Body of pancreas (tissue), 4 donors: ENCODE results near the gene SGCD. TPM values are rescaled to one million over a fixed set of nuclear protein-coding genes. Genes with fewer than 3 reads are reported as not detected.

Experiments
- ATAC-seq: fragments of 150-250 bp; one replicate; pipeline ENCODE4 v1.9.1; 2016
- DNase-seq, 4 donors: peaks; one replicate each; pipeline ENCODE4 v3.0.0-alpha.2; 2019
- H3K27ac ChIP-seq, 4 donors: fragments of 200-600 bp; sonication (generic); 1 replicate in 3 of 4; 2 replicates in 1 of 4; pipeline versions ENCODE4 v1.5.1 to v1.6.1; 2016 to 2019; ENCODE audit warnings: mild to moderate bottlenecking in 1 of 4, mixed read lengths in 1 of 4, moderate library complexity in 1 of 4
- H3K27me3 ChIP-seq, 2 donors: fragments of 200-600 bp; sonication (generic); one replicate each; pipeline ENCODE4 v1.6.0; 2016; ENCODE audit warnings: mild to moderate bottlenecking in 1 of 2
- H3K36me3 ChIP-seq, 2 donors: fragments of 200-600 bp; sonication (generic); replicated peaks in 1 of 2; 2 replicates each; pipeline ENCODE4 v1.5.1; 2016; ENCODE audit warnings: low read depth in 2 of 2; ENCODE audit not compliant: insufficient read depth in 1 of 2
- H3K4me1 ChIP-seq: fragments of 200-600 bp; sonication (generic); one replicate; pipeline ENCODE4 v1.6.0; 2016
- H3K4me3 ChIP-seq, 2 donors: fragments of 200-600 bp; sonication (generic); 1 replicate in 1 of 2; 2 replicates in 1 of 2; pipeline ENCODE4 v1.5.1; 2016 to 2019
- H3K9me3 ChIP-seq, 3 donors: fragments of 200-600 bp; sonication (generic); 1 replicate in 2 of 3; 2 replicates in 1 of 3; pipeline ENCODE4 v1.5.1; 2016
- CTCF ChIP-seq, 7 experiments: fragments of 450-650 bp in 4 of 7; fragments of 200-600 bp in 3 of 7; sonication (generic) in 3 of 7; IDR thresholded peaks; one replicate each; pipeline ENCODE4 v1.5.1; 2016 to 2019; ENCODE audit warnings: antibody characterized with exemption in 7 of 7
- POLR2A ChIP-seq, 3 donors: fragments of 450-650 bp; IDR thresholded peaks; one replicate each; pipeline ENCODE4 v1.6.1; 2016; ENCODE audit warnings: antibody characterized with exemption in 3 of 3, mild to moderate bottlenecking in 2 of 3
- WGBS, 2 donors: methylation state at CpG; one replicate each; pipeline ENCODE4 v1.1.5; 2017; 5-methylcytosine and 5-hydroxymethylcytosine counted together
- intact Hi-C: fragments of 100-400 bp; cut with DNase I; formaldehyde crosslinking; loops from one replicate; pipeline ENCODE4 v1.15.1; 2023
- total RNA-seq, 2 donors: library from RNA; depleted of rRNA; stranded (reverse); fragments of >200 nt; gene quantifications; one replicate each; pipeline ENCODE4 v1.1.0, GENCODE V29; 2016

Gene SGCD
- total RNA-seq, 2 donors from 2014 or later, result 0.66 to 2.6 TPM

- H3K27me3 ChIP-seq, result no peaks in the 10 kb centered on the region
- H3K4me1 ChIP-seq, result no peaks in the 10 kb centered on the region
- intact Hi-C loops, result no loop called here
- WGBS, 2 donors, result 67 to 83% methylated on average over 2 of the region's 2 CpGs
- TF ChIP-seq CTCF (IDR thresholded peaks at IDR 0.05), result no peak
- TF ChIP-seq POLR2A (IDR thresholded peaks at IDR 0.05), result no peak
- DNase-seq (no peak), ATAC-seq (no peak)
- no peak overlapping the region for H3K4me3 ChIP-seq
- H3K27ac ChIP-seq, result no peak overlapping the region
- no peaks in the 10 kb centered on the region for H3K9me3 ChIP-seq
- no peaks in the 10 kb centered on the region for H3K36me3 ChIP-seq
These were observed 123.8 kb downstream of the SGCD start for GRCh38 chr5:156450778-156451177.

GRCh38 chr5:156451505-156451904 lies 124.5 kb downstream of the SGCD start:
- TF ChIP-seq POLR2A (IDR thresholded peaks at IDR 0.05) (no peak), CTCF (IDR thresholded peaks at IDR 0.05) (no peak)
- 19 to 21% methylated on average over 1 of the region's 1 CpG for WGBS, 2 donors
- Histone ChIP-seq H3K27ac (no peak overlapping the region), H3K9me3 (no peaks in the 10 kb centered on the region), H3K4me1 (no peaks in the 10 kb centered on the region), H3K4me3 (no peak overlapping the region), H3K36me3 (no peaks in the 10 kb centered on the region), H3K27me3 (no peaks in the 10 kb centered on the region)
- ATAC-seq, result no peak
- DNase-seq, result no peak
- intact Hi-C loops, result no loop called here

GRCh38 chr5:156456857-156457256 lies 129.9 kb downstream of the SGCD start:
- intact Hi-C loops, result no loop called here

GRCh38 chr5:156459812-156460385 lies 132.9 kb downstream of the SGCD start:
- TF ChIP-seq CTCF (IDR thresholded peaks at IDR 0.05), result no peak
- TF ChIP-seq POLR2A (IDR thresholded peaks at IDR 0.05), result no peak
- Histone ChIP-seq H3K4me1 (no peaks in the 10 kb centered on the region), H3K4me3 (no peak overlapping the region), H3K27me3 (no peaks in the 10 kb centered on the region), H3K9me3 (no peaks in the 10 kb centered on the region), H3K27ac (no peak overlapping the region), H3K36me3 (no peaks in the 10 kb centered on the region)
- ATAC-seq (no peak), DNase-seq (no peak)
- 24 to 46% methylated on average over 1 of the region's 1 CpG for WGBS, 2 donors
- intact Hi-C loops, result no loop called here

More at GRCh38 chr5:156456857-156457256, 129.9 kb downstream of the SGCD start:
- H3K4me3 ChIP-seq, result no peak overlapping the region
- H3K36me3 ChIP-seq, result no peaks in the 10 kb centered on the region
- ATAC-seq (no peak), DNase-seq (no peak)
- H3K4me1 ChIP-seq, result no peaks in the 10 kb centered on the region
- H3K9me3 ChIP-seq, result no peaks in the 10 kb centered on the region
- TF ChIP-seq CTCF (IDR thresholded peaks at IDR 0.05) (no peak), POLR2A (IDR thresholded peaks at IDR 0.05) (no peak)
- H3K27me3 ChIP-seq, result no peaks in the 10 kb centered on the region
- H3K27ac ChIP-seq, result no peak overlapping the region

- DNase-seq (no peak), ATAC-seq (no peak)
- intact Hi-C loops, result no loop called here
- Histone ChIP-seq H3K27me3 (no peaks in the 10 kb centered on the region), H3K27ac (no peak overlapping the region), H3K36me3 (no peaks in the 10 kb centered on the region), H3K4me3 (no peak overlapping the region), H3K4me1 (no peaks in the 10 kb centered on the region), H3K9me3 (no peaks in the 10 kb centered on the region)
- no peak for TF ChIP-seq POLR2A (IDR thresholded peaks at IDR 0.05)
- no peak for TF ChIP-seq CTCF (IDR thresholded peaks at IDR 0.05)
These were observed 133.5 kb downstream of the SGCD start for GRCh38 chr5:156460471-156460870.
